H9 (cell line): ENCODE measurements around the gene UNK. TPM values are rescaled to one million over a fixed set of nuclear protein-coding genes. Genes with fewer than 3 reads are reported as not detected.
A peak's percentile ranks its signal among the peaks of the same experiment; 100 is the strongest.

Experiments
- DNase-seq: peaks from one replicate; pipeline ENCODE4 v3.0.0-alpha.2; 2017
- H2AFZ ChIP-seq: one replicate; pipeline ENCODE4 v1.6.1; 2013; ENCODE audit warnings: mild to moderate bottlenecking, low read length, control low read depth, moderate library complexity
- H2AK5ac ChIP-seq: 2 replicates; pipeline ENCODE4 v1.6.1; 2013; ENCODE audit warnings: low read length, control low read depth, mixed read lengths; ENCODE audit not compliant: insufficient read length
- H2BK120ac ChIP-seq: one replicate; pipeline ENCODE4 v1.6.1; 2013; ENCODE audit warnings: low read depth, mild to moderate bottlenecking, low read length, control low read depth, inconsistent platforms; ENCODE audit not compliant: poor library complexity, severe bottlenecking
- H2BK12ac ChIP-seq: 2 replicates; pipeline ENCODE4 v1.6.1; 2013; ENCODE audit warnings: low read length, control low read depth, mixed read lengths, low read depth; ENCODE audit not compliant: insufficient read length
- H2BK15ac ChIP-seq: 2 replicates; pipeline ENCODE4 v1.6.1; 2013; ENCODE audit warnings: low read depth, low read length, control low read depth
- H2BK20ac ChIP-seq: one replicate; pipeline ENCODE4 v1.6.1; 2013; ENCODE audit warnings: low read depth, mild to moderate bottlenecking, low read length, control low read depth, inconsistent platforms; ENCODE audit not compliant: poor library complexity, severe bottlenecking
- H2BK5ac ChIP-seq: 2 replicates; pipeline ENCODE4 v1.6.1; 2013; ENCODE audit warnings: low read length, control low read depth, mixed read lengths; ENCODE audit not compliant: insufficient read length
- H3K14ac ChIP-seq: 2 replicates; pipeline ENCODE4 v1.6.1; 2013; ENCODE audit warnings: low read length, control low read depth; ENCODE audit not compliant: insufficient read depth
- H3K18ac ChIP-seq: 2 replicates; pipeline ENCODE4 v1.6.1; 2013; ENCODE audit warnings: low read depth, mild to moderate bottlenecking, mixed read lengths, low read length, control low read depth; ENCODE audit not compliant: insufficient read length
- H3K23ac ChIP-seq: 2 replicates; pipeline ENCODE4 v1.6.1; 2013; ENCODE audit warnings: low read length, control low read depth, mixed read lengths, low read depth; ENCODE audit not compliant: insufficient read length
- H3K23me2 ChIP-seq: 2 replicates; pipeline ENCODE4 v1.6.1; 2013; ENCODE audit warnings: low read depth, mild to moderate bottlenecking, mixed read lengths, low read length, control low read depth; ENCODE audit not compliant: insufficient read length, poor library complexity, severe bottlenecking
- H3K27ac ChIP-seq: 2 replicates; pipeline ENCODE4 v1.5.1; 2013; ENCODE audit warnings: low read length, control low read depth, mixed read lengths, low read depth; ENCODE audit not compliant: insufficient read length
- H3K27me3 ChIP-seq: 2 replicates; pipeline ENCODE4 v1.6.1; 2013; ENCODE audit warnings: low read length, control low read depth, inconsistent platforms; ENCODE audit not compliant: insufficient read depth
- H3K4ac ChIP-seq: 2 replicates; pipeline ENCODE4 v1.6.1; 2013; ENCODE audit warnings: low read depth, mild to moderate bottlenecking, control low read depth, inconsistent platforms, low read length, moderate library complexity
- H3K4me1 ChIP-seq: 2 replicates; pipeline ENCODE4 v1.6.1; 2013; ENCODE audit warnings: low read length, control low read depth, inconsistent platforms; ENCODE audit not compliant: insufficient read depth
- H3K4me2 ChIP-seq: 2 replicates; pipeline ENCODE4 v1.6.1; 2013; ENCODE audit warnings: low read length, control low read depth, mixed read lengths; ENCODE audit not compliant: insufficient read length, insufficient read depth
- H3K56ac ChIP-seq: 2 replicates; pipeline ENCODE4 v1.6.1; 2013; ENCODE audit warnings: low read depth, mild to moderate bottlenecking, mixed read lengths, low read length, control low read depth; ENCODE audit not compliant: insufficient read length
- H3K79me1 ChIP-seq: 2 replicates; pipeline ENCODE4 v1.6.1; 2013; ENCODE audit warnings: low read depth, mild to moderate bottlenecking, moderate library complexity, low read length, control low read depth, inconsistent platforms; ENCODE audit not compliant: insufficient read depth, poor library complexity, severe bottlenecking
- H3K79me2 ChIP-seq: 2 replicates; pipeline ENCODE4 v1.6.1; 2013; ENCODE audit warnings: low read length, control low read depth, inconsistent platforms; ENCODE audit not compliant: insufficient read depth
- H3K9ac ChIP-seq: 2 replicates; pipeline ENCODE4 v1.6.1; 2013; ENCODE audit warnings: low read length, control low read depth, mixed read lengths; ENCODE audit not compliant: insufficient read length; ENCODE audit errors: extremely low read depth
- H3K9me3 ChIP-seq: one replicate; pipeline ENCODE4 v1.6.1; 2013; ENCODE audit warnings: low read depth, low read length, inconsistent platforms; ENCODE audit not compliant: control insufficient read depth
- H3T11ph ChIP-seq: one replicate; pipeline ENCODE4 v1.6.1; 2013; ENCODE audit warnings: mild to moderate bottlenecking, low read length, control low read depth, inconsistent platforms
- H4K20me1 ChIP-seq: one replicate; pipeline ENCODE4 v1.6.1; 2013; ENCODE audit not compliant: control insufficient read depth, insufficient read length, insufficient read depth
- H4K5ac ChIP-seq: 2 replicates; pipeline ENCODE4 v1.6.1; 2013; ENCODE audit warnings: low read depth, mild to moderate bottlenecking, mixed read lengths, low read length, control low read depth; ENCODE audit not compliant: insufficient read length
- H4K8ac ChIP-seq: replicated peaks from 2 replicates; pipeline ENCODE4 v1.6.1; 2013; ENCODE audit warnings: low read length, control low read depth, mixed read lengths, low read depth; ENCODE audit not compliant: insufficient read length
- H4K91ac ChIP-seq: 2 replicates; pipeline ENCODE4 v1.6.1; 2013; ENCODE audit warnings: low read depth, mild to moderate bottlenecking, moderate library complexity, mixed read lengths, low read length, control low read depth; ENCODE audit not compliant: insufficient read length
- H3K27ac Mint-ChIP-seq, 3 experiments: 2 replicates in 2 of 3; 3 replicates in 1 of 3; pipeline ENCODE4 v1.8.0; 2020 to 2021; ENCODE audit warnings: mixed read lengths in 3 of 3, mild to moderate bottlenecking in 1 of 3, moderate library complexity in 1 of 3
- H3K27me3 Mint-ChIP-seq: 2 replicates; pipeline ENCODE4 v1.8.0; 2021; ENCODE audit warnings: low read depth, mild to moderate bottlenecking, moderate library complexity, mixed read lengths
- H3K36me3 Mint-ChIP-seq, 3 experiments: 2 replicates in 2 of 3; 3 replicates in 1 of 3; pipeline ENCODE4 v1.8.0; 2020 to 2021; ENCODE audit warnings: low read depth in 3 of 3, mixed read lengths in 3 of 3; ENCODE audit not compliant: insufficient read depth in 1 of 3
- H3K4me1 Mint-ChIP-seq, 2 experiments: 2 replicates each; pipeline ENCODE4 v1.8.0; 2020; ENCODE audit warnings: mixed read lengths in 2 of 2
- H3K4me3 Mint-ChIP-seq, 2 experiments: 2 replicates in 1 of 2; 3 replicates in 1 of 2; pipeline ENCODE4 v1.8.0; 2020 to 2021; ENCODE audit warnings: mild to moderate bottlenecking in 2 of 2, mixed read lengths in 2 of 2, moderate library complexity in 1 of 2
- H3K9me3 Mint-ChIP-seq, 2 experiments: 2 replicates in 1 of 2; 3 replicates in 1 of 2; pipeline ENCODE4 v1.8.0; 2020; ENCODE audit warnings: mild to moderate bottlenecking in 2 of 2, mixed read lengths in 2 of 2, moderate library complexity in 1 of 2
- WGBS: extraction: QIAGEN DNeasy Blood & Tissue Kit; methylation state at CpG from one replicate; pipeline ENCODE4 v1.1.7; 2013; ENCODE audit warnings: missing lambda C conversion rate, low lambda C conversion rate, mixed read lengths; ENCODE audit not compliant: insufficient read length; ENCODE audit errors: extremely low coverage; 5-methylcytosine and 5-hydroxymethylcytosine counted together
- total RNA-seq: library from RNA; stranded (reverse); gene quantifications from 2 replicates; pipeline ENCODE4 v1.2.1, GENCODE V29; 2021
- TF ChIP-seq, protein P1 (sequence below): fragments of 200-600 bp; sonication (generic); conservative IDR thresholded peaks from 3 replicates; pipeline ENCODE4 v1.8.0; 2021; ENCODE audit warnings: antibody characterized with exemption, mild to moderate bottlenecking

Gene UNK
- total RNA-seq, 1 experiment from 2014 or later: 36.4 TPM

DNA sequence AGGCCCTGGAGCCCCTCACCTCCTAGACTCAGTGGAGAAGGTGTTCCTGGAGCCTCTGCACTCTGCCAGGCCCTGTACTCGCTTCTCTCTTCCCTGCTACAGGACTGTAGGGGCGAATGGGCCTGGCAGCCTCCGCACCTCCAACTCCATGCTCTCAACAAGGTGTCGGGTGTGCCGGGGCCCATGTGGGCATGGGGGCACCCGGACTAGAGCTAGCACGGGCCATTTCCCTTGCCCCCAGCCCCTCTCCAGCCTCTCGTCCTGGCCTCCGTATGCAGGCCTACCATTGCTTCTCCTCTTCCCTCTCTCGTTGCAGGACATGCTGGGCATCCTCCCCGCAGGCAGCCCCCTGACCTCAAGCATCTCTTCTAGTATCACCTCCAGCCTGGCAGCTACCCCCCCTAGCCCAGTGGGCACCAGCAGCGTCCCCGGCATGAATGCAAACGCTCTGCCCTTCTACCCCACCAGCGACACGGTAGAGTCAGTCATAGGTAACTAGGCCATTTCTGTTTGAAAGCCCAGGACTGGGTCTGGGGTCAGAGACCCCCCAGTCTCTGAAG, 33.8 kb downstream of the UNK start:
- Mint-ChIP-seq H3K9me3 (no peaks in the 10 kb centered on the region; a peak in 1 of 5 replicates), H3K36me3 (peaks cover 23 to 80% (median 73%) of the 10 kb centered on the region in 3 experiments), H3K4me1 (no peaks in the 10 kb centered on the region), H3K4me3 (no peak overlapping the region), H3K27ac (peak overlapping the region in 2 of 3 experiments; percentile 27 to 50; a peak in 2 of 7 replicates), H3K27me3 (no peaks in the 10 kb centered on the region)
- Histone ChIP-seq H3K4ac (no peak overlapping the region), H3K9me3 (no peaks in the 10 kb centered on the region), H3K14ac (no peak overlapping the region), H3K23me2 (no peaks in the 10 kb centered on the region), H2BK120ac (no peak overlapping the region), H3K4me1 (no peaks in the 10 kb centered on the region), H4K91ac (no peak overlapping the region), H2BK5ac (no peak overlapping the region), H2BK12ac (no peak overlapping the region), H3K27me3 (no peaks in the 10 kb centered on the region), H3K4me2 (no peak overlapping the region), H3K56ac (no peak overlapping the region), H2BK15ac (no peak overlapping the region), H2AK5ac (no peak overlapping the region), H3T11ph (no peak overlapping the region), H3K27ac (no peak overlapping the region), H4K5ac (no peak overlapping the region), H3K79me2 (no peaks in the 10 kb centered on the region), H2BK20ac (no peak overlapping the region), H4K8ac (no peak overlapping the region), H3K9ac (no peak overlapping the region), H3K18ac (no peak overlapping the region), H2AFZ (no peak overlapping the region), H3K79me1 (no peaks in the 10 kb centered on the region), H3K23ac (no peak overlapping the region), H4K20me1 (no peaks in the 10 kb centered on the region)
- TF ChIP-seq, protein P1, sequence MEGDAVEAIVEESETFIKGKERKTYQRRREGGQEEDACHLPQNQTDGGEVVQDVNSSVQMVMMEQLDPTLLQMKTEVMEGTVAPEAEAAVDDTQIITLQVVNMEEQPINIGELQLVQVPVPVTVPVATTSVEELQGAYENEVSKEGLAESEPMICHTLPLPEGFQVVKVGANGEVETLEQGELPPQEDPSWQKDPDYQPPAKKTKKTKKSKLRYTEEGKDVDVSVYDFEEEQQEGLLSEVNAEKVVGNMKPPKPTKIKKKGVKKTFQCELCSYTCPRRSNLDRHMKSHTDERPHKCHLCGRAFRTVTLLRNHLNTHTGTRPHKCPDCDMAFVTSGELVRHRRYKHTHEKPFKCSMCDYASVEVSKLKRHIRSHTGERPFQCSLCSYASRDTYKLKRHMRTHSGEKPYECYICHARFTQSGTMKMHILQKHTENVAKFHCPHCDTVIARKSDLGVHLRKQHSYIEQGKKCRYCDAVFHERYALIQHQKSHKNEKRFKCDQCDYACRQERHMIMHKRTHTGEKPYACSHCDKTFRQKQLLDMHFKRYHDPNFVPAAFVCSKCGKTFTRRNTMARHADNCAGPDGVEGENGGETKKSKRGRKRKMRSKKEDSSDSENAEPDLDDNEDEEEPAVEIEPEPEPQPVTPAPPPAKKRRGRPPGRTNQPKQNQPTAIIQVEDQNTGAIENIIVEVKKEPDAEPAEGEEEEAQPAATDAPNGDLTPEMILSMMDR: no peak
- no peak for DNase-seq
- WGBS: no CpG with 5 or more reads among the region's 16 CpGs
